OCI-LY7 (cell line): ENCODE data around the gene HHEX. TPM values are rescaled to one million over a fixed set of nuclear protein-coding genes. Genes with fewer than 3 reads are reported as not detected.
A peak's percentile ranks its signal among the peaks of the same experiment; 100 is the strongest.

Experiments used
- Bru-seq: library from RNA; stranded (reverse); fragments of 400-500 nt; gene quantifications from one replicate; lab custom pipeline; 2021; lab: Mats Ljungman, UMichigan
- BruChase-seq, 2 experiments: library from RNA; stranded (reverse); fragments of 400-500 nt; gene quantifications; one replicate each; lab custom pipeline; 2021; lab: Mats Ljungman, UMichigan
- BruUV-seq: library from RNA; stranded (reverse); fragments of 400-500 nt; replicated peaks from 2 replicates; lab custom pipeline; 2021; lab: Mats Ljungman, UMichigan
- CTCF ChIA-PET: fragments of 300-600 bp; sonication (Branson Sonifier 250); formaldehyde crosslinking; loops from one replicate; lab custom pipeline; 2022; ENCODE audit warnings: antibody characterized with exemption; ENCODE audit not compliant: unreplicated experiment; lab: Charles Lee
- POLR2A ChIA-PET: fragments of 300-600 bp; sonication (Branson Sonifier 250); formaldehyde crosslinking; loops from one replicate; lab custom pipeline; 2022; ENCODE audit warnings: antibody characterized with exemption; lab: Charles Lee
- DNase-seq: peaks from one replicate; pipeline ENCODE4 v3.0.0-alpha.2; 2015; ENCODE audit warnings: low spot score
- H2AFZ ChIP-seq: fragments of 200-600 bp; sonication (generic), shearing (Covaris generic); 2 replicates; pipeline ENCODE4 v1.6.1; 2014; ENCODE audit warnings: mild to moderate bottlenecking, antibody characterized with exemption, low read length, moderate library complexity
- H3K27ac ChIP-seq: fragments of 200-600 bp; sonication (generic); 2 replicates; pipeline ENCODE4 v1.5.1; 2014; ENCODE audit warnings: mixed run types, low read depth, mild to moderate bottlenecking, moderate library complexity, low read length, inconsistent platforms; ENCODE audit not compliant: poor library complexity, severe bottlenecking
- H3K36me3 ChIP-seq: fragments of 200-600 bp; sonication (generic); 2 replicates; pipeline ENCODE4 v1.6.1; 2014; ENCODE audit warnings: mild to moderate bottlenecking, antibody characterized with exemption, low read length, moderate library complexity, mixed read lengths; ENCODE audit not compliant: insufficient read depth
- H3K4me1 ChIP-seq: fragments of 200-600 bp; sonication (generic); 2 replicates; pipeline ENCODE4 v1.5.1; 2014; ENCODE audit warnings: mild to moderate bottlenecking, low read length; ENCODE audit not compliant: insufficient read depth, poor library complexity, severe bottlenecking
- H3K4me2 ChIP-seq: fragments of 200-600 bp; sonication (generic); 2 replicates; pipeline ENCODE4 v1.6.1; 2014; ENCODE audit warnings: mild to moderate bottlenecking, low read length
- H3K4me3 ChIP-seq: fragments of 200-600 bp; sonication (generic); 2 replicates; pipeline ENCODE4 v1.5.1; 2014; ENCODE audit warnings: mild to moderate bottlenecking, low read depth, low read length; ENCODE audit not compliant: poor library complexity, severe bottlenecking
- H3K79me2 ChIP-seq: fragments of 200-600 bp; sonication (generic); 2 replicates; pipeline ENCODE4 v1.6.1; 2016; ENCODE audit warnings: low read depth, mild to moderate bottlenecking, low read length, moderate library complexity, mixed read lengths; ENCODE audit not compliant: insufficient read depth
- H3K9me2 ChIP-seq: fragments of 200-600 bp; sonication (generic); 2 replicates; pipeline ENCODE4 v1.6.1; 2016; ENCODE audit warnings: mild to moderate bottlenecking, low read length, mixed read lengths; ENCODE audit not compliant: insufficient read depth
- H3K9me3 ChIP-seq: fragments of 200-600 bp; sonication (generic); 2 replicates; pipeline ENCODE4 v1.6.1; 2014; ENCODE audit warnings: mild to moderate bottlenecking, mixed run types, low read length, mixed read lengths
- H4K20me1 ChIP-seq: fragments of 200-600 bp; sonication (generic); 2 replicates; pipeline ENCODE4 v1.6.1; 2014; ENCODE audit warnings: mild to moderate bottlenecking, antibody characterized with exemption, low read length, moderate library complexity, mixed read lengths; ENCODE audit not compliant: insufficient read depth
- EZH2phosphoT487 ChIP-seq: fragments of 200-600 bp; sonication (generic); IDR thresholded peaks from 2 replicates; pipeline ENCODE4 v1.6.1; 2018; ENCODE audit warnings: low read depth, borderline replicate concordance, mild to moderate bottlenecking, mixed run types, antibody characterized with exemption, low read length, moderate library complexity, mixed read lengths
- intact Hi-C: fragments of 100-400 bp; cut with micrococcal nuclease; formaldehyde crosslinking; loops from one replicate; pipeline ENCODE4 v1.10.0; 2022; ENCODE audit not compliant: unreplicated experiment
- long read RNA-seq: library from polyadenylated mRNA; stranded (forward); transcript quantifications from one replicate; pipeline ENCODE4 v2.0.0, GENCODE V29; 2022
- total RNA-seq, 2 experiments: library from RNA; depleted of rRNA in 1 of 2; stranded (reverse); fragments of >200 nt in 1 of 2; shearing (Covaris generic) in 1 of 2; gene quantifications; 2 replicates each; pipeline ENCODE4 v1.2.3, GENCODE V29; 2014 to 2022
- TF ChIP-seq, protein P1 (sequence below): fragments of 200-600 bp; sonication (generic); conservative IDR thresholded peaks from 2 replicates; pipeline ENCODE4 v1.5.1; 2014; ENCODE audit warnings: mild to moderate bottlenecking, antibody characterized with exemption, low read length, moderate library complexity, mixed read lengths

The HHEX gene
- total RNA-seq (2014; rRNA removed; shearing (Covaris generic)), result 2.1 and 2.8 TPM in 2 replicates
- 1.6 and 1.7 TPM in 2 replicates for total RNA-seq (2022)
- percentile 40 among the genes with signal in this experiment for Bru-seq, nascent RNA
- BruChase-seq, experiment 1, labeled RNA remaining after a 6-hour chase, result percentile 30 among the genes with signal in this experiment
- percentile 39 among the genes with signal in this experiment for BruChase-seq, experiment 2, labeled RNA remaining after a 2-hour chase
- long read RNA-seq, partial matches to known transcripts, result 0 of 2 reads
- long read RNA-seq, other reads (novel, unspliced or antisense), result 0 of 2 reads

DNA sequence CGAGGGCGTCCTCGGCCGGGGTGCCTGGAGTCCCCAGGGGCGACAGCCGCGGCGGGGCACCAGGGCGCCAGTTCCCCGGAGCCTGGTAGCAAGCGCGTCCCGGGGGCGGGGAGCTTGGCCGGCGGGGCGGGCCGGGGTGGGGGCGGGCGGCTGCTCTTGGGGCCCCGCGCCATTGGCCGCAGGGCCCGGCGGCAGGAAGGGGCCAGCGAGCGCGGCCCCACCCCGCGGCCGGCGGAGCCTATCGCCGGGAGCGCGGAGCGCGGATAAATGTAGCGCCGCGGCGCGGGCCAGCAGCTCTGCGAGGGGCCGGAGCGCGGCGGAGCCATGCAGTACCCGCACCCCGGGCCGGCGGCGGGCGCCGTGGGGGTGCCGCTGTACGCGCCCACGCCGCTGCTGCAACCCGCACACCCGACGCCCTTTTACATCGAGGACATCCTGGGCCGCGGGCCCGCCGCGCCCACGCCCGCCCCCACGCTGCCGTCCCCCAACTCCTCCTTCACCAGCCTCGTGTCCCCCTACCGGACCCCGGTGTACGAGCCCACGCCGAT lies at the start of gene HHEX:
HHEX (plus strand) TSS at position 293 of the 548 bp plus-strand sequence; CDS start at position 325, 32 bp downstream.
- peak within 1 kb of the TSS; percentile 18; the same call in 1 of the 2 replicates for H2AFZ ChIP-seq
- H3K27ac ChIP-seq, result no peak within 1 kb of the TSS
- POLR2A ChIA-PET, result interaction anchor here (0.6 to 1.4 kb wide), 3 partner anchors 9 to 33 kb away, joined by 3 to 4 read pairs (median 4); no protein-coding TSS in a partner anchor
- no TSS peak for BruUV-seq
- no peaks in the 10 kb centered on the region for H3K9me2 ChIP-seq
- H3K4me1 ChIP-seq, result peaks cover 33% of the 10 kb centered on the region
- CTCF ChIA-PET, result interaction anchor here (0.7 to 0.9 kb wide), 2 partner anchors 8 to 137 kb away, joined by 3 read pairs; no protein-coding TSS in a partner anchor
- no peaks in the 10 kb centered on the region for H3K9me3 ChIP-seq
- no peaks in the 10 kb centered on the region for H4K20me1 ChIP-seq
- TF ChIP-seq, protein P1, sequence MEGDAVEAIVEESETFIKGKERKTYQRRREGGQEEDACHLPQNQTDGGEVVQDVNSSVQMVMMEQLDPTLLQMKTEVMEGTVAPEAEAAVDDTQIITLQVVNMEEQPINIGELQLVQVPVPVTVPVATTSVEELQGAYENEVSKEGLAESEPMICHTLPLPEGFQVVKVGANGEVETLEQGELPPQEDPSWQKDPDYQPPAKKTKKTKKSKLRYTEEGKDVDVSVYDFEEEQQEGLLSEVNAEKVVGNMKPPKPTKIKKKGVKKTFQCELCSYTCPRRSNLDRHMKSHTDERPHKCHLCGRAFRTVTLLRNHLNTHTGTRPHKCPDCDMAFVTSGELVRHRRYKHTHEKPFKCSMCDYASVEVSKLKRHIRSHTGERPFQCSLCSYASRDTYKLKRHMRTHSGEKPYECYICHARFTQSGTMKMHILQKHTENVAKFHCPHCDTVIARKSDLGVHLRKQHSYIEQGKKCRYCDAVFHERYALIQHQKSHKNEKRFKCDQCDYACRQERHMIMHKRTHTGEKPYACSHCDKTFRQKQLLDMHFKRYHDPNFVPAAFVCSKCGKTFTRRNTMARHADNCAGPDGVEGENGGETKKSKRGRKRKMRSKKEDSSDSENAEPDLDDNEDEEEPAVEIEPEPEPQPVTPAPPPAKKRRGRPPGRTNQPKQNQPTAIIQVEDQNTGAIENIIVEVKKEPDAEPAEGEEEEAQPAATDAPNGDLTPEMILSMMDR, result no peak
- TF ChIP-seq EZH2phosphoT487, result no peak
- peak within 1 kb of the TSS; percentile 62 for H3K4me3 ChIP-seq
- H3K79me2 ChIP-seq, result no peaks in the 10 kb centered on the region
- peak within 1 kb of the TSS; percentile 55 for H3K4me2 ChIP-seq
- intact Hi-C loops, result loop anchor here (1.0 to 5.0 kb wide), 3 partner anchors 53 to 98 kb away; no protein-coding TSS in a partner anchor
- H3K36me3 ChIP-seq, result no peaks in the 10 kb centered on the region
- DNase-seq, result peak; percentile 74

DNA sequence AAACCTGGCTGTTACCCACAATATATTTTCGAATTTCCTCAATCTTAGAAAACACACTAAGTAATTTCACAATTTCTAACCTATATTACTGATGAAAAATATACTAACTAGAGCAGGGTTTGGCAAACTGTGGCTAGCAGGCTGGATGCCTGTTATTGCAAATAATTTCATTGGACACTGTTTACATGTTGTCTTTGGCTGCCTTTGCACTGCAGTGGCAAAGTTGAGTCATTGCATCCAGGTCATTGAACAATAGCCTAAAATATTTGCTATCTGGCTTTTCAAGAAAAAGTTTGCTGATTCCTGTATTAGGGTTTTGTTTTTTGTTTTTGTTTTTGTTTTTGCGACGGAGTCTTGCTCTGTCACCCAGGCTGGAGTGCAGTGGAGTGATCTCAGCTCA lies 49.6 kb upstream of the HHEX start:
- CTCF ChIA-PET, result no interaction called here
- POLR2A ChIA-PET, result interaction anchor here (0.7 to 2.8 kb wide), 4 partner anchors 11 to 37 kb away, joined by 3 to 9 read pairs (median 3); no protein-coding TSS in a partner anchor

More for the DNA sequence above, 49.6 kb upstream of the HHEX start:
- H3K4me2 ChIP-seq, result no peak overlapping the region
- H3K36me3 ChIP-seq, result peaks cover 95% of the 10 kb centered on the region
- no peaks in the 10 kb centered on the region for H3K9me3 ChIP-seq
- peaks cover 15% of the 10 kb centered on the region; the same call in 1 of the 2 replicates for H3K79me2 ChIP-seq
- intact Hi-C loops, result loop anchor here (5.0 kb wide), 1 partner anchor 33 kb away; no protein-coding TSS in a partner anchor
- no peaks in the 10 kb centered on the region for H4K20me1 ChIP-seq
- no TSS peak for BruUV-seq
- DNase-seq, result no peak
- H3K9me2 ChIP-seq, result no peaks in the 10 kb centered on the region
- TF ChIP-seq, protein P1, result no peak
- no peak for TF ChIP-seq EZH2phosphoT487
- H3K4me3 ChIP-seq, result no peak overlapping the region
- H3K27ac ChIP-seq, result no peak overlapping the region
- H3K4me1 ChIP-seq, result no peaks in the 10 kb centered on the region
- no peak overlapping the region for H2AFZ ChIP-seq
